ENCODE results near the gene SUGCT. TPM values are rescaled to one million over a fixed set of nuclear protein-coding genes. Genes with fewer than 3 reads are reported as not detected.

SUGCT gene
- total RNA-seq, result 14.7 and 23.6 TPM in 2 replicates

DNA sequence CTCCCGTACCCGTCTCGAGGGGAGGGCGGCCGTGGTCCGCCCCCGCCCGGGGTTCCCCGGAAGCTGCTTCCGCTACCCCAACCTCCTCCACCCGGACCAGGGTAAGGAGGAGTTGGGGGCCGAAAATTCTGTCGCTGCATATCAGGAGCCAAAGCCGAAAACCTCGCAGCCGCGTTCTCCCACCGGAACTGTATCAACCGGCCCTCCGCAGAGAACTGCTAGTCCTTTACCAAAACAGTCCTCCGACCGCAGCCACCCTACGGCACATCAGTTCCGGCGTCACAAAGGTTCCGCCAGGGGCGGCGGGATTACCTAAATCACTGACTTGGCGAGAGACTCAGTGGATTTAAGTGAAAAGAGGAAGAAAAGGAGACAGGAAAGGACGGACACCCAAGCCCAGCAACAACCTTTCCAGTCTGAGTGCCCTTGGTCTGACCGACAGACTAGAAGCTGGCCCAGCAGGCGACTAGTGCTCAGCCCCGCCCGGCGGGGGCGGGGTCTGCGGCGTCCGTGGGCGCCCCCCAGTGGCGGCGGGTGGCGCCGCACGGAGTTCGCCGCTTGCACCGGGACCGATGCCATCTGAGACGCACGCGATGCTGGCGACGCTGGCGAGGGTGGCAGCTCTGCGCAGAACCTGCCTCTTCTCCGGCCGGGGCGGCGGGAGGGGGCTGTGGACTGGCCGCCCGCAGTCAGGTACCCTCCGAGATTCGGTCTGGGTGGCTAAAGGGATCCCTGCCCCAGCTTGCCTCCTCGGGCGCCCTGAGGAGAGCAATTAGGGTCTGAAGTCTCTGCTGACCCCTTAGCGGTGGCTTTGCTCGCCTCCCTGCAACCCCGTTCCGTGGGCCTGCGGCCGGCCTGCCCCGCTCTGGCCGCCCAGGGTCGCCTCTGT, at the start of gene SUGCT, which contains the start of gene MPLKIP:
Gene SUGCT (plus strand): TSS at position 578 of the 889 bp plus-strand sequence.
Gene MPLKIP (minus strand): TSS at position 195 of the 889 bp plus-strand sequence. CDS start 55 bp downstream, at position 140.

Other genes with a start within 250 kb of the SUGCT start
- 41.6 and 50.4 TPM in 2 replicates for gene CDK13, start 184.7 kb upstream of the SUGCT start, total RNA-seq
- gene MPLKIP, start 383 bp upstream of the SUGCT start, total RNA-seq, result 9.5 and 10.4 TPM in 2 replicates

Measured in aortic smooth muscle cell (primary cell).